Middle frontal gyrus (tissue), 1 donor: ENCODE results near the gene HNRNPL.
"Not testable (repeated sequence)": the region's sequence is repeated elsewhere in the genome, so short reads cannot be mapped to it uniquely, and the experiment has no call there.

Experiments
- DNase-seq: peaks from one replicate; pipeline ENCODE4 v3.0.0-alpha.2; 2015; ENCODE audit warnings: low spot score; ENCODE audit errors: extremely low spot score

HNRNPL gene

GRCh38 chr19:38849860-38850435, at the start of gene HNRNPL:
Gene HNRNPL, minus strand, starts transcription at chr19:38849986. Its CDS starts 20 bp downstream, at chr19:38849966.
- DNase-seq: peak; percentile 100

- DNase-seq: no peak
Measured at GRCh38 chr19:38898788-38899446, 49.1 kb upstream of the HNRNPL start.

GRCh38 chr19:38894968-38895367, 45.2 kb upstream of the HNRNPL start:
- DNase-seq: no peak

- no peak for DNase-seq
Measured at GRCh38 chr19:38893341-38893771, 43.6 kb upstream of the HNRNPL start.

- no peak for DNase-seq
Measured at GRCh38 chr19:38892841-38893240, 43.1 kb upstream of the HNRNPL start.

GRCh38 chr19:38891771-38892170, 42.0 kb upstream of the HNRNPL start:
- peak; percentile 40 for DNase-seq

- DNase-seq: no peak
Measured at GRCh38 chr19:38890686-38891085, 40.9 kb upstream of the HNRNPL start.

GRCh38 chr19:38889803-38890202, 40.0 kb upstream of the HNRNPL start:
- DNase-seq: no peak

GRCh38 chr19:38888876-38889275, 39.1 kb upstream of the HNRNPL start:
- no peak for DNase-seq

GRCh38 chr19:38884691-38885090, 34.9 kb upstream of the HNRNPL start:
- not testable (repeated sequence) for DNase-seq

- no peak for DNase-seq
Measured at GRCh38 chr19:38883286-38883685, 33.5 kb upstream of the HNRNPL start.

- no peak for DNase-seq
Measured at GRCh38 chr19:38880882-38881609, 31.3 kb upstream of the HNRNPL start.

- no peak for DNase-seq
Measured at GRCh38 chr19:38880076-38880881, 30.5 kb upstream of the HNRNPL start.

- no peak for DNase-seq
Measured at GRCh38 chr19:38879400-38879751, 29.6 kb upstream of the HNRNPL start.

- no peak for DNase-seq
Measured at GRCh38 chr19:38878575-38879399, 29.0 kb upstream of the HNRNPL start.

GRCh38 chr19:38877781-38878574, 28.2 kb upstream of the HNRNPL start, which contains the start of gene RINL:
Gene RINL, minus strand, starts transcription at chr19:38878275. Its CDS starts 1,533 bp downstream, at chr19:38876742.
- DNase-seq: no peak

GRCh38 chr19:38875656-38876395, 26.0 kb upstream of the HNRNPL start:
- no peak for DNase-seq

GRCh38 chr19:38873400-38873799, 23.6 kb upstream of the HNRNPL start:
- DNase-seq: not testable (repeated sequence)

- no peak for DNase-seq
Measured at GRCh38 chr19:38870612-38871011, 20.8 kb upstream of the HNRNPL start.
